Suppressor macrophage treated with lipopolysaccharide for 1 hour (primary cell): Measurements from ENCODE around the gene TPCN1.
"Not testable (repeated sequence)": the region's sequence is repeated elsewhere in the genome, so short reads cannot be mapped to it uniquely, and the experiment has no call there.

Source experiments
- DNase-seq, 3 donors: peaks; one replicate each; pipeline ENCODE4 v3.0.0-alpha.2; 2020 to 2022

The TPCN1 gene

GRCh38 chr12:113196990-113197389, 24.3 kb upstream of the TPCN1 start:
- peak; percentile 83 to 87 (median 83) for DNase-seq

DNA sequence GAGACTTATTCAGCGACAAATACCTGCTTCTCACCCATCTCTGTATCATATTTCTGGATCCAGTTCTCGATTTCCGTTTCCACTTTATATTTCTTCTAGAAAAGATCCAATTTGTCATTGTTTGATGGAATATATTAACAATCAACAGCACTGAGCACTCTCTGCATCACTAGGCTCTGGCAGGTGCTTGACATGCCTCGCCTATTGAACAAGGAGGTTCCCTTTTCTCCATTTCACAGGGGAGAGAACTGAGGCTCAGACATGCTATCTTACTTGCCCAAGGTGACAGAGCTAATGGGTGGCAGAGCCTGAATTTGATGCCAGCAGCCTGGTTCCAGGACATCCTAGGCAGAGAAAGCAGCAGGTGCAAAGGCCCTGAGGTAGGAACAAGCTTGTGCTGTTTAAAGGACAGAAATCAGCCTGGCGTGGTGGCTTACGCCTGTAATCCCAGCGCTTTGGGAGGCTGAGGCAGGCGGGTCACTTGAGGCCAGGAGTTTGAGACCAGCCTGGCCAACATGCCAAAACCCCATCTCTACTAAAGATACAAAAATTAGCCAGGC, 23.7 kb upstream of the TPCN1 start:
- DNase-seq: no peak

GRCh38 chr12:113198296-113198695, 23.0 kb upstream of the TPCN1 start:
- no peak for DNase-seq

DNA sequence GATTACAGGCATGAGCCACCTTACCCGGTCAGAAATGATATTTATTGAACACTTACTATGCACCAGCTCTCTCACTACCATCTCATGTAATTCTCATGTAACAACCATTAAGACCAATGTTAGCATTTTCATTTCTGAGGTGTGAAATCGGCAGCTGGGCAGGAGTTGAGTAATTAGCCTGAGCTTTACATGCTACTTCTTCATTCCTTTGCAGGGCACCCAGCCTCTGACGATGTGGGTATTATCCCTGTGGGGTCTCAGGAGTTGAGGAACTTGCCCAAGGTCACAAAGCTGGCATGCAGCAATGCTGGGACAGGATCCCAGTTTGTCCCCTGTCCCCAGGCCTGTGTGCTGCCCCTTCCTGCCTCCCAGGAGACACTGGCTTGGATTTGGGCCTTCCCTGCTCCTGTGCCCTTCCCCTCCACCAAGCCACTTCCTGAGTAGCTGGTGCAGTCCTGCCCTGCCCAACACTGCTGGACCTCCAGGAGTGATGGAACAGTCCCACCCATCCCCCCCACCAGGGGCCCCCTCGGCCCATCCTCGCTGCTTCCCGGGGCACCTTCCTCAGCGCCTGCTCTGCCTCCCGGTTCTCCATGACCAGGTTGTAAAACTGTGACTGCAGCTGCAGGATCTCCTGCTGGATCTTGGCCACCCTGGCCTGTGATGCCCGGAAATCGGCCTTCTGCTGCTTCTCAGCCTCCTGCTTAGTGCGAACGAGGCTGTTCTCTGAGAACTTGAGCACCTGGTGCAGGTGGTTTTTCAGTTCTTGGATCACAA, 21.1 kb upstream of the TPCN1 start:
- DNase-seq: peak; percentile 42 to 54 (median 49)

- DNase-seq: no peak
Observed at GRCh38 chr12:113201187-113202177, 19.8 kb upstream of the TPCN1 start.

- no peak for DNase-seq
Observed at GRCh38 chr12:113202300-113203075, 18.8 kb upstream of the TPCN1 start.

DNA sequence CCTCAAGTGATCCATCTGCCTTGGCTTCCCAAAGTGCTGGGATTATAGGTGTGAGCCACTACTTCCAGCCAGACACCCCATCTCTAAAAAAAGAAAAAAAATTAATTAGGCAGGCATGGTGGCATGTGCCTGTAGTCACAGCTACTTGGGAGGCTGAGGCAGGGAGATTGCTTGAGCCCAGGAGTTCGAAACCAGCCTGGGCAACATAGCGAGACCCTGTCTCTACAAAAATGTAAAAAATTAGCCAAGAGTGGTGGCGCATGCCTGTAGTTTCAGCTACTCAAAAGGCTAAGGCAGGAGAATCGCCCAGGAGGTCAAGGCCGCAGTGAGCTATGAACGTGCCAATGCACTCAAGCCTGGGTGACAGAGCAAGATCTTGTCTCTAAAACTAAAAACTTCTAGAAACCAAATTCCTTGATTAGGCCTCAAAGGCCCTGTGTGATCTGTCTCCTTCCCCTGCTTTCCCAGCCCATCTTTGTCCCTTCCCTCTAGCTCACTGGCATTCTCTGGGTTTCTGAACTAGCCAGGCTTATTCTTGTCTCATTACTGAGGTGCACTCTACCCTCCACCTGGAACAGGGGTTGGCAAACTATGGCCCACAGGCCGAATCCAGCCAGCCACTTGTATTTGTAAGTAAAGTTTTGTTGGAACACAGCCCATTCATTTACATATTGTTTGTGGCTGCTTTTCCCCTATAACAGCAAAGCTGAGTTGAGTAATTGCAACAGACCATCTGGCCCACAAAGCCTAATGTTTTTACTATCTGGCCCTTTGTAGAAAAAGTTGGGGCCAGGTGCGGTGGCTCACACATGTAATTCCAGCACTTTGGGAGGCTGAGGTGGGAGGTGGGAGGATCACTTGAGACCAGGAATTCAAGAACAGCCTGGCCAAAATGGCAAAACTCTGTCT, 17.2 kb upstream of the TPCN1 start:
- peak in 1 of 3 donors; percentile 45 for DNase-seq

GRCh38 chr12:113204804-113205203, 16.5 kb upstream of the TPCN1 start:
- DNase-seq: no peak

GRCh38 chr12:113206802-113207201, 14.5 kb upstream of the TPCN1 start:
- DNase-seq: not testable (repeated sequence)

GRCh38 chr12:113207613-113208040, 13.6 kb upstream of the TPCN1 start:
- no peak for DNase-seq

GRCh38 chr12:113208041-113208934, 13.0 kb upstream of the TPCN1 start:
- peak; percentile 67 to 85 (median 73) for DNase-seq

DNA sequence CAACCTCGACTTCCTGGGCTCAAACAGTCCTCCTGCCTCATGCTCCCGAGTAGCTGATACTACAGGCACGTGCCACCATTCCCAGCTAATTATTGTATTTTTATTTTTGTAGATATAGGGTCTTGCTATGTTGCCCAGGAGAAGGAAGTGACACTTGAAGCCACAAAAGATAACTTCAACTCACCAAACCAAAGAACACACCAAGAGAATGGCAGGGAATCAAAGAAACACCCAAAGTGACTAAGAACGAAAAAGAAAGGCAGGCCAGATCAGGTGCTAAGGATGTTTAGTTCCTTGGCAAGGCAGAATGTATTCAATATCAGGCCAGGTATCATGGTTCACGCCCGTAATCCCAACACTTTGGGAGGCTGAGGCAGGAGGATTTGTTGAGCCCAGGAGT, 10.1 kb upstream of the TPCN1 start:
- no peak for DNase-seq

DNA sequence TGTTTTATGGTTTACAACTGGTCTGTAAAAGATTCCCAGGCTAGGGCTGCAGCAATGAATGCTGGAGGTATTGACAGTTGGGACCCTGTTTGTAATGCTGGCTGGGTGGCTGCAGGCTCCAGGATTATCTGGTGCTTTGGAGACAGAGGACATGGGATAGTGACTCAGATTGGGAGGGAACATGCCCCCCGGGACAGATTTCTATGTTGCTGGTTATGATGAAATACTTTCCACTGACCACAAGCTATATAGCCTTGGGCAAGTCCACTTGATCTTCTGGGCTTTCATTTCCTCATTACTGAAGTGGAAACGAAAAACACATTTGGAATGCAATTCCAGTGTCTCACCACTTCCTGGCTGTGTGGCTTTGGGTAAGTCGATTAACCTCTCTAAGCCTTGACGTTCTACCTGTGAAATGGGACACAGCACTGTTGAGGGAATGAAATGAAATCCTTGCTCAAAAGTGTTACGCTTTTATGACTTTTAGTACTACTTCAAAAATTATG, 6.3 kb upstream of the TPCN1 start:
- DNase-seq: peak; percentile 90 to 99 (median 97)

- DNase-seq: no peak
Observed at GRCh38 chr12:113216027-113216426, 5.2 kb upstream of the TPCN1 start.

DNA sequence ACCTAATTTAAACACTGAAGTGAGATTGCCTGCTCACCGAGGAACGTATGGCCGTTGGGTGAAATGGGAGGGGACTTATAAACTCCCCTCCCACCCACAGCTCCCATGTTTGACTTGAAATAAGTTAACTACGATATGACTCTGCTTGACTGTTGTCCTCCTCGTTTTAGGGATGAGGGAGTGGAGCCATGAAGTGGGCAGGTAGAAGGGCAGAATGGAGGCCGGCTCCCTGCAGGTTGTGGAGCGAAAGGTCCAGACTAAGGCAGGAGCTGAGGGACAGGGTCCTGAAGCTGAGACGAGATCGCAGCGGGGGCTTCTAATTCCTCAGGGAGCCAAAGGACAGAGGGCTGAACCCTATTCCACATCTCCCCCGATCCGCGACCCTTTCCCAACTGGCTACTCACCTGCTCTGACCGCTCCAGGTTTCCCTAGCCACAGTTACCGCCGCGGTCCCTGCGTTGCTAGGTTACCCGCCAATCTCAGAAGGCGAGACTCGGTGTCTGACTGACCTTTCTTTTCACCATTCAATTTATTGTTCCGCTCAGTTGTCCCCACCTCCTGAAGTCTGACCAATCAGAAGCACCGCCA, 577 bp upstream of the TPCN1 start:
- no peak for DNase-seq

GRCh38 chr12:113221997-113222729, 899 bp downstream of the TPCN1 start:
- DNase-seq: peak in 1 of 3 donors; percentile 36

- peak; percentile 58 to 70 (median 60) for DNase-seq
Observed at GRCh38 chr12:113222730-113223531, 1.7 kb downstream of the TPCN1 start.

DNA sequence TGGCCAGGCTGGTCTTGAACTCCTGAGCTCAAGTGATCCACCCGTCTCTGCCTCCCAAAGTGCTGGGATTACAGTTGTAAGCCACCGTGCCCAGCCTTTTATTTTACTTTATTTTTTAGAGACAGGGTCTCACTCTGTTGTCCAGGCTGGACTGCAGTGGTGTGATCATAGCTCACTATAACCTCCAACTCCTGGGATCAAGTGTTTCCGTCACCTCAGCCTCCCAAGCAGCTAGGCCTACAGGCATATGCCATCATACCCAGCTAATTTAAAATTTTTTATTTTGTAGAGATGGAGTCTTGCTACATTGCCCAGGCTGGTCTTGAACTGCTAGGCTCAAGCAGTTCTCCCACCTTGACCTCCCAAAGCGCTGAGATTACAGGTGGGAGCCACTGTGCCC, 3.7 kb downstream of the TPCN1 start:
- no peak for DNase-seq
